ENCODE data around the gene ABHD15.

Gene ABHD15

DNA sequence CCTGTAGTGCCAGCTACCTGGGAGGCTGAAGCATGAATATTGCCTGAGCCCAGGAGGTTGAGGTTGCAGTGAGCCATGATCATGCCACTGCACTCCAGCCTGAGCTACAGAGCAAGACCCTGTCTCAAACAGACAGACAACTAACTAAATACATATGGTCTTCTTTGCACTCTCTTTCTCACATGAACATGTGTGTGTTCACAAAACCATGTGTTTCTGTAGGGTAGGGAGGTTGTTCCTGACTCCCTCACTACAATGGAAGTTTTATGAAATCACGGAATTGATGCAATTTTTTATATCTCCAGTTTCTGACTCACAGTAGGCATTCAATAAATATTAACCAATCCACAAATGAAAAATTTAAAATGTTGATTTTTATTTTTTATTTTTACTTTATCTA, 48.5 kb downstream of the ABHD15 start:
- ATAC-seq (no peak), DNase-seq (no peak)

DNA sequence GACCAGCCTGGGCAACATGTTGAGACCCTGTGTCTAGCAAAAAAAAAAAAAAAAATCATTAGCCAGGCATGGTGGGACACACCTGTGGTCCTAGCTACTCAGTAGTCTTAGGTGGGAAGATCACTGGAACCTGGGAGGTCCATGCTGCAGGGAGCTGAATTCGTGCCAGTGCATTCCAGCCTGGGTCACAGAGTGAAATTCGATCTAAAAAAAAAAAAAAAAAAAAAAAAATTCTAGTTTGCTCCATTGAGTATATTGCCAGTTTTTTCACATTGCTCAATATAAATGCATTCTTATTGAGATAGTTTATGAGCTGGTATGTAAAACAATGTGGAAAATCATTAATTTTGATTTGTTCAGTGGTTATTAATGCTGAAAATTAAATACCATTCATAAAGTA, 52.0 kb downstream of the ABHD15 start:
- DNase-seq (no peak), ATAC-seq (no peak)

DNA sequence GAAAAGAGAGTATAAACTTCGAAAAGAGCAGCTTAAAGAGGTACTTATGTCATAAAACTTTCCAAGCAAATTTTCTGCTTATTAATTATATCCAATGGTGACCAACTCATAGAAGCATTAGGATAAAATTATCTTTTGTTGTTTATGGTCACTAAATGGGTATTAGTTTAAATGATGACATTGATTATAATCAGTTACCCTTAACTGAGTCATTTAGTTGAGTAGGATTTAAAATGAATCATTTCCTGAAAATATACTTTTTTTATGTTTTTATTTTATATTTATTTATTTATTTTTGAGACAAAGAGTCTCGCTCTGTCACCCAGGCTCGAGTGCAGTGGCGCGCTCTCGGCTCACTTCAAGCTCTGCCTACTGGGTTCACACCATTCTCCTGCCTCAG, 55.9 kb downstream of the ABHD15 start:
- no peak for DNase-seq

More for the DNA sequence above, 55.9 kb downstream of the ABHD15 start:
- no peak for ATAC-seq

Data from stimulated activated naive CD8-positive, alpha-beta T cell treated with anti-CD3 and anti-CD28 coated beads, Interleukin-15, Interleukin-2, amounts not matched to agents 100 U/mL and 50 U/mL, for 24 hours (primary cell).